ENCODE measurements around the gene TEKT2.

TEKT2 gene

DNA sequence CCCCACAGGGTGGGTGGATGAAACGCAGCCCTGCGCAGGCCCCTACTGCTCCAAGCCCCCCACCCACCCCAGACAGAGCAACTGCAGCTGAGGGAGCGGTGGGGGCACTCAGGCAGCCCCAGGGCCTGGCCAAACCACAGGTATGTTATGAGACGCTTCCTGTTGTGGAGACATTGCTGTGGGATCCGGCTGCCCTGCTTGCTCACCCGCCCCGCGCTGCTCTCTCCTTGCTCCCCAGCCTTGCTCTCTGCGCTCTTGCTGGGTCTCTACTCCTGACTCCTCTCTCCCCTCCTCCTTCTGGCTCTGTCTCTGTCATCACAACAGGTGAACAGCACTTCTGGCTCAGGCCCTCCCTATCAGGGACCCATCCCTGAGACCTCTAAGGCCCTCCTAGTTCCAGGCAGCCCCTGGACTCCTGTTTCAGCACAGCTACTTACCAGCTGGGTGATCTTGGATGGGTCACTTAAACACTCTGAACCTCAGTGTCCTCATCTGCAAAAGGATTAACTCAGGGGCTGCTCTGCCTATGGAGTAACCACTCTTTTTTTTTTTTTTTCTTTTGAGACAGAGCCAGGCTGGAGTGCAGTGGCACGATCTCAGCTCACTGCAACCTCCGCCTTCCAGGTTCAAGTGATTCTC, 25.3 kb downstream of the TEKT2 start:
- no peak for DNase-seq

DNA sequence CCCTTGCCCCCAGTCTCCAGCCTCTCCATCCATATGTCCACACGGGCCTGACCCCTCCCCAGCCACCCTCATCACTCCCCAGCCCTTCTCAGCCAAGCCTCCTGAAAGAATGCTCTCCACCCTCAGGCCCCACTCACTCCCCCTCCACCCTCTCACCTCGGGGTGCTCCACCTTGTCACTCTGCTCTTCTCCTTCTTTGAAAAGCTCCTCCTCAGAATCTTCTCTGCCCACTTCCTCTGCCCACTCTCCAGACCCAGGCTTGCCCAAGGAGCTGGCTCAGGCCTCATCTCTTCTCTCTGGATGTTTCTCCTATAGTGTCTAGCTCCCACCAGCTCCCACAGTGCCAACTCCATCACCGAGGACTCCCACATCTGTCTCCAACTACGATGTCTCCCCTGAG, 27.3 kb downstream of the TEKT2 start:
- DNase-seq: no peak

DNA sequence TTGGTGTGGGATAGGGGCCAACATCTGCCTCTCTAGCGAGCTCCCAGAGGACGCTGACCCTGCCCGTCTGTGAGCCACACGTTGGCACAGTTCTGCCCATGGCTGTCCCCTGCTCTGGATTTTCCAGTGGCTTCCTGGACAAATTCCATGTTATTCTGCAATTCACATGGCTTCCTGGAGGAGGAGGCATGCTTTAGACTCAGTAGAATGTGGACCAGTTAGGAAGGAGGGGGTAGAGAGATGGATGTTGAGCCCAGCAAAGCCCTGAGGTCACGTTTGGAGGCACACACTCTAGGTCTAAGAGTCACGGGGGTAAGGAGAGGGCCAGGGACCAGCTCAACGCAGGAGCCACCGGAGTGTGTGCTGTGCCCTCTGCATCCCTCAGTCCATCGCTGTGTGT, 28.9 kb downstream of the TEKT2 start:
- no peak for DNase-seq

DNA sequence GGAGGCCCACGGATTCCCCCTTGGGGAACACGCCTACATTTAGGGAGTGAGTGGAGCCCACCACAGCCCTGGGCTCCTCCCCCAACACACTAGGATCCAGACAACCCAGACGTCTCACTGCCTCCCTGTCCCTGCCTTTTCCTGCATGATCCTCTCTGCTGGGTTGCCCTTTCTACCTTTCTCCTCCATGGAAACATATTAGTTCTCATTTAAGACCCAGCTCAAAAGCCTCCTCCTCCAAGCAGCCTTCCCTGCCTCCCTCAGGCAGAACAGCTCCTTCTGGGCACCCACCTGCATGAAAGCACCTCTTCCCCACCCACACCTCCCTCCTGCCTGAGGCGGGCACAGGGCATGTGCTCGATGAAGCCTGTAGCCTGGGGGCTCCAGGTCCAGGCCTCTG, 30.5 kb downstream of the TEKT2 start:
- DNase-seq: no peak

DNA sequence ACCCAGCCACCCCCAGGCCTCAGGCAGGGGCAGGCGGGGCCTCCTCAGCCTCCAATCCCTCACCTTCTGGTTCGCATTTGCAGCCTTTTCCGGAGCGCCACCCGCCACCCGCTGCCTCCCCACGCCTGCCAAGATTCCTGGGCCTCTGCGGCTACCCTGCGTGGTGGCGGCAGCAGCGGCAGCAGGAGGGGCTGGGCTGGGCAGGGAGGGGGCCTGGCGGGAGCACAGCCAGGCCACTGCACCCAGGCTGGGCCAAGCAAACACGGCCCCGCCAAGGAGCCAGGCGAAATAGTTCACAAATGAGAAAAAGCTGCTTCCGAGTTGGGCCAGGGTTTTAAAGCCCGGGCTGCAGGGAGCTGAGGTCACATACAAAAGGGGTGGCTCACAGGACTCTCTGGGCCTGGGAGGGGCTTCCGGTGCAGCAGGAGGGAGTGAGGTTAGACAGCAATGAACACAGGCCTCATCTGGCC, 31.3 kb downstream of the TEKT2 start:
- DNase-seq: peak; percentile 64

DNA sequence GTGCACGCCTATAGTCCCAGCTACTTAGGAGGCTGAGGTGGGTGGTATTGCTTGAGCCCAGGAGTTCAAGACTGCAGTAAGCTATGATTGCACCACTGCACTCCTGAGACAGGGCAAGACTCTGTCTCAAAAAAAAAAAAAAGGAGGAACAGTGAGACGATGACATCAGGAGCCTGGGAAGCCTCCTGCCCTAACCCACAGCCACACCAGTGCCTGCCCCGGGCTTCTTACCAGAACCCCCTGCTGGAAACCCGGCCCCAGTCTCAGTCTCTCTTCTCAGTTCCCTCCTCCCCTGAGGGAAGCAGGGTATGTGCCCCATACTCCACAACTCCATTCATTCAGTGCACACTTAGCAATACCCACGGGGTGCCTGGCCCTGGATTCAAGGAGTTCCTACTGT, 32.0 kb downstream of the TEKT2 start:
- DNase-seq: no peak

DNA sequence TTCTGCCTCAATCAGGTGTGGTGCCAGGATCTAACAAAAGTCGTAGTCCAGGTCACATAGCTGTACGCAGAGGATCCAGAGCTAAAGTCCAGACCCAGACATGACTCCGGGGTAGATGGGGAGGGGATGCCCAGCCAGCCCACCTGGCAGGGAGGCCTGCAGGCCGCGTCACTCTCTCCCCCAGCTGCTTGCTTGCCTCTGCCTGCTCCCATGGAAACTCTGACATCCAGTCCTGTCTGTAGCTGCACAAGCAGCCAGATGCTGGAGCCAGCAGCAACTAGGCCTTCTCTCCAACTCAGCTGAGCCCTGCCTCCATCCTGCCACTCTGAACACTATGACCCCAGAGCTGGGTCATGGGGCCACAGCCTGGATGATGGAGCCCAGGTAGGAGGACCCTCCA, 33.0 kb downstream of the TEKT2 start:
- DNase-seq: no peak

DNA sequence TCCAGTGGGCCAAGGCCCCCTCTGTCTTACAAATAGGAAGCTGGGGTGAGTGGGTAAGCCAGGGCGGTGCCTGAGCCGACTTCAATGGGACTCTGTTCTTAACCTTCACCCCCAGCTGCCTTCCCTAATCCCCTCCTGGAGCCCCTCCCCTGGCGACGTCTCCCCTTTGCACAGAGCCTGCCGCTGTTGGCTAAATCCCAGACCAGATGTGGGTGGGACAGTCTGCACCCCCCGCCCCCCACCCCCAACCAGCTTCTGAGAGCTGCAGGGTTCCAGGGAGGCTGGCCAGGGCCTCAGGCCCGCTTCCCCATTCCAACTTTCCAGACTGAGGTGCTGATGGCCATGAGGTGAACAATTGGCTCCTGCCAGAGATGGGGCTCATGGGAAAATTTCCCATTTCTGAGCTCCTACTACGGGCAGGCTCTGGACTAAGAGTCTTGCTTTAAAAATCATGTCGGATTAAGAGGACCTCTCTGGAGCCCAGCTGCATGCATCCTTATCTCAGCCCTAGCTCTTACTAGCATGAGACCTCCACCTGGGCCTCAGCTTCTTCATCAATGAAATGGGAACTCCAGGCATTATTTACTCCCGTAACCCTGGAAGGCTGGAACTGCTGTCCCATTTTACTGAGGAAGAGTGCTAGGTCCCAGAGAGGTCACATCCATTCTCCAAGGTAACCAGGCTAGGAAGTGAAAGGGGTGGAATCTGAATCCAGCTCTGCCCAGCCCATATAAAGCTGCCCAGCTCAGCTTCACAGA, 34.7 kb downstream of the TEKT2 start:
- DNase-seq: no peak

DNA sequence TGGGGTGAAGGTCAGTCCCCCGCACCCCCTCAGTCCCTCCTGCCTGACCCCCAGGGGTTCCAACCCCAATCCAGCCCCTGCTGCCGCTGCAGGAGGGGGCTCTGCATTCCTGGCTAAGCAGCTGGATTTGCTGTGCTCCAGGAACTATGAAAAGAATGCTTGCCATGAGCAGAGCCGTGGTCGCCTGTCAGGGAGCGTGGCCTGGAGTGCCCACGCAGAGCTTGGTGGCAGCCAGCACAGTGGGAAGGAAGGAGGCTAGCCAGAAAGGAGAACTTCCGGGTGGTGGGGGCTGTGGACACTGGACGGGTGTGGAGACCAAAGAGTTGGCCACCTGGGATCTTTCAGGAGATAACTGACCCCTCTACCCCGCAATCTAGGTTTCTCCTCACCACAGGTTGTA, 35.6 kb downstream of the TEKT2 start:
- no peak for DNase-seq

DNA sequence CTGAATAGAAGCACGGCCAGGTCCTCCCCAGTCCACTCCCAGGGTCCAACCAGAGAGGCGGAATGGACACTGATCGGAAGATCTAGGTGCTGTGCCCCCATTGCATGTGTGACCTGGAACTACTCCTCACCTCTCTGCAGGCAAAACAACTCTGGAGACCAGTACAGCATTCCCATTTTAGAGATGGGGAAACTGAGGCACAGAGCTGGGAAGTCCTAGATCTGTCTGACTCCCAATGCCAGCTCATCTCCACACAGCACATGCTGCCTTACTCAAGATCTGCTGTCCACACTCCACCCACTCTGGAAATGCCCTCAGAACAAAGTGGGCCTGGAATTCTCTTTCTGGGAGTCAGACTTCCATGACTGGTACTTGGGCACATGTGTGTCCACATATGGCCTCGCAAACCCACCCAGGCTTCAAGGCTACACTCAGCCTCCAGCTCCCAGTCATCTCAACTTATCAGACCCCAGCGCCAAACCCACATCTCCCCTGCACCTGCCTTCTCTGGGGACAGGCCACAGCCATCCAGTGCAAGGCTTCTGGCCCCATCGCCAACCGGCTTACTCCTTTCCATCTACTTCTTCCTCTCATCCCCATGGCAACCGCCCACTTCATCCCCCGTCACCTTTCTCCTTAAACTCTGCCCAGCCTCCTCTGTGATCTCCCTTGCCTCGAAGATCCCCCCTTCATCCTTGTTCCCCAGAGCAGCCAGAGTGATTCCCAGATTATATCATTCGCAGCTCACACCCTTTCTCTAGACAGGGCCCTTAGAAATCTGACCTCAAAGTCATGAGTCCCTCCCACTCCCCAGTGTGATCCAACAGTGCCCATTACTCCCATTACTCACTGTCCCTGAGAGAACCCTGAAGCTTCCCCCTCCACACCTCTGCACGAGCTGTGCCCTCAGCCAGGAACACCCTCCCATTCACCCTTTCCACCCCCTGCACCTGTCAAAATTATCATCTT, 38.5 kb downstream of the TEKT2 start:
- DNase-seq: no peak

DNA sequence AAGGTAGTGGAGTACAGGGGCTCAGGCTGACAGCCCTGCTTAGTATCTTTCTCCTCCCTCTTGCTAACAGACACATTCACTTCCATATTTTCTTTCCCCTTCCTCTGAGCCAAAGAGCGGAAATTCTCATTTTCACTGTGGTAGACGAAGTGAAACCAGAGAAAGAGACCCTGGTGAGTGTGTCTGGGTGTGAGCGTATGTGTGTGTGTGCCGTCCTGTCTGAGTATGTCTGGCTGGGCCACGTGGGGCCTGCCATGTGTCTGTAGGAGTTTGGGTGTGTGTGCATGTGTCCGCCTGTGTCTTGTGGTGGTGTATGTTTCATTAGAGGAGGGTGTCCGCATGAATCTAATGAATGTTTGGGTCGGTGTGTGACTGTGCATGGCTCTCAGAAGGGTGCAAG, 39.5 kb downstream of the TEKT2 start:
- DNase-seq: no peak

DNA sequence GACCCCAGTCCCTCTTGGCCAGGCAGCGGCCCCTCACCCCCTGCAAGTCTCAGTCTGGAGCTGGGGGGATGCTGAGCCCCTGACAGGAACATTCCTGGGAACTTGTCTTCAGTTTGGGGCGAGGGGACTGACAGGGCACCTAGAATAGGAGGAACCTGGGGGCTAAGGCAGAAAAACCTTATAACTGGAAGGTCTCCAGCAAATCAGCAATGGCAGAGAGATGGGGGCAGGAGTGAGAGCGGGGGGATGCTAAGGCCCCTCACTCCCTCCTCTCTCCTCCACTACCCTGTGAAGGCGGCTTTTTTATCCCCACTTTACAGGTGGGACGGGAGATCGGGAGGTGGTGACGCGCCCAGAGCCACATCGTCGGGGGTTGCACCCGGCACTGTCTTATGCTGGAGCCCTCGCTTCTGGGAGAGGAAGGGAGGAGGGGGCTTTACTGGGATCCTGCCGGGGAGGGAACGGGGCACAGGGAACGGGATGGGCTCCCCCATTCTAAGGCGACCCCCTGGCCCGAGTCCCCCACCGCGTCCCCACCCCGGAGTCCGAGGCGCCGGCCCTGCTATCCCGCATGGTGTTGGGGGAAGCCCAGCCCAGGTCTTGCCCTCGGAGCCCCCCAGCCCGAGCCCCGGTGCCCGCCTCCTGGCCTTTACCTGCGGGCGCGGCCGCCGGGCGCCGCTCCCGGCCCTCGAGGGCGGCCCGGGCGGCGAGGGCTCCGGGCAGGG, 40.7 kb downstream of the TEKT2 start:
- DNase-seq: no peak

DNA sequence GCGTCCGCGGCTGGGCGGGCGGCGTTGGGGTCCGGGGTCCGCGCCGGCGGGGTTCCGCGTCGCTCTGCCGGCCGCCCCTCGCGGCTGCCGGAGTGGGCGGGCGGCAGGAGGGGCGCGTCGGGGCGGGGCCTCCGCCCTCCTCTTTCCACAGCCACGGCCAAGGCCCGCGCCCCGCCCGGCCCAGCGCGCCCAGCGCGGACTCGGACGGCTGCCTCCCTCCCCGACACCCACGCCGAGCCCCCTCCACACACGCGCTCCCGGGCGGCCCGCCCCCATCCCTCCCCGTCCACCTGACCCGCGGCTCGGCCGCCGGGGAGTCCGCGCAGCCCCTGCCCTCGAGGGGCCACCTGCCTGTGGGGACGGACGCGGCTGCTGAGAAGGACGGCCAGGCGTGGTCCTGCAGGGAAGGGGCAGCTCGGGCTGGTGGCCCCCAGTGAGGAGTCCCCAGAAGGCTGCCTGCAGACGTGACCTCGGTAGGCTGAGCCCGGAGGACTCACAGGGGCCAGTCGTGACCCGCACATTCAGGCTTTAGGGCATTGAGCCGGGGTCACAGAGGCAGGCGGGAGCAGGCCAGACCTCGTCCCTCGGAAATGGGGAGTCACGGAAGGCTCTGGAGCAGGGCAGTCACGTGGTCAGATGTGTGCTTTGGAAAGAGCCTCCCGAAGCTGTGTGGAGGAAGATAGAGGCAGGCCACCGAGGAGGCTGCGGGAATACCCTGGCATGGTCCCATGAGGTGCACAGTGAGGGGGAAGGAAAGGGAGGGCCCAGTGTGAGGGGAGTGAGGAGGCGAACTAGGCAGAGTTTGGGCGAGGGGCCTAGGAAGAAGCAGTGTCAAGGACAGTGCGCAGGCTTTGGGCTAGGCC, 41.5 kb downstream of the TEKT2 start, which contains the start of gene COL8A2:
Gene COL8A2 (minus strand): TSS at position 94 of the 863 bp plus-strand sequence. CDS start 24,980 bp downstream, outside the sequence.
- peak; percentile 10 for DNase-seq

DNA sequence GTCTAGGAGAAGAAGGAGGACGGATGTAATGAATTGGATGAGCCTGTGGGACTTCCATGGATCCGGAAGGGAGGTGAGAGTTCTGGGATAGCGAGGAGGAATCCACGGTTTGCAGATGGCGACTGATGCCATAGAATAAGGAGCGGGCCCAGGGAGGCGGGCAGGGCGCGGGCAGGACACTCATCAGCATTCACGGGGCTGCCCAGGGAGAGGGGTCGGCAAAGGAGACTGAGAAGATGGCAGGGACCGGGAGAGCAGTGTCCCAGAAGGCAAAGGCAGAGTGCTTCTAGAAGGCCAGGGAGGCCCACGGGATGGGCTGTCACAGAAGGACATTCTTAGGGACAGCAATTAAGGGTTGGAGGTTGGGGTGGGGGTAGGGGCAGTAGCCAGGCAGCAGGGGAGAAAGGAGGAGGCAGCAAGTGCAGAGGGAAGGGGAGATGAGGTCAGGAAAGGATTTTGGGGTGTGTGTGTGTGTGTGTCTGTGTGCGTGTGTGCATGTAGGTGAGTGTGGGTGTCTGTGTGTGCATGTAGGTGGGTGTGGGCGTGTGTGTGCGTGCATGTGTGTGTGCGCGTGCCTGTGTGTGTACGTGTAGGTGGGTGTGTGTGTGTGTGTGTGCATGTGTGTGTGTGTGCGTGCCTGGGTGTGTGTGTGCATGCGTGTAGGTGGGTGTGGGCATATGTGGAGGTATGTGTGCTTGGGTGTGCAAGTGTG, 42.3 kb downstream of the TEKT2 start:
- DNase-seq: no peak

DNA sequence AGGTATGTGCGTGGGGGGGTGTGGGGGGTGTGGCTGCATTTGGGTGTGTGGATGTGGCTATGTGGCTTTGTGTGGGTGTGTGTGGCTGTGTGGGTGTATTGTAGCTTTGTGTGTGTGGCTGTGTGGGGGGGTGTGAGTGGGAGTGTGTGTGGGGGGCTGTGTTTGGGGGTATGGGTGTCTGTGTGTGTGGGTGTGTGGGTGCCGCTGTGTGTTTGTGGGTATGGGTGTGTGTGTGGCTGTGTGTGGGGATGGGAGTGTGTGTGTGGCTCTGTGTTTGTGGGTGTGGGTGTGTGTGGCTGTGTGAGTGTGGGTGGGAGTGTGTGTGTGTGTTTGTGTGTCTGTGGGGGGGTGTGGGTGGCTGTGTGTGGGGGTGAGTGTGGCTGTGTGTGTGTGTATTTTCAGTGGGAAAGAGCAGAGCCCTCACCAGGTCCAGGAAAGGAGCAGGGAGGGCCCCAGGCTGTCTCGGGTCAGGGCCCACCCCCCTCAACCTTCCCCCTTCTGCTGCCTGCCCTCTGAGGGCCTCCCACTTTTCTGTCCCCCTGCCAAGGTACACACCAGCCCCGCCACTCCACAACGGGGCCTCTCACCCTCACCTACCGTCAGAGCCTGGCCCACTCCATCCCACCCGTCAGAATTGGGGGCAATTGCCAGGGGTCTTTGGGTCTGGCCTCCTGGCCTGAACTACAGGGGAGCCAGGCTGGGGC, 43.1 kb downstream of the TEKT2 start:
- no peak for DNase-seq

DNA sequence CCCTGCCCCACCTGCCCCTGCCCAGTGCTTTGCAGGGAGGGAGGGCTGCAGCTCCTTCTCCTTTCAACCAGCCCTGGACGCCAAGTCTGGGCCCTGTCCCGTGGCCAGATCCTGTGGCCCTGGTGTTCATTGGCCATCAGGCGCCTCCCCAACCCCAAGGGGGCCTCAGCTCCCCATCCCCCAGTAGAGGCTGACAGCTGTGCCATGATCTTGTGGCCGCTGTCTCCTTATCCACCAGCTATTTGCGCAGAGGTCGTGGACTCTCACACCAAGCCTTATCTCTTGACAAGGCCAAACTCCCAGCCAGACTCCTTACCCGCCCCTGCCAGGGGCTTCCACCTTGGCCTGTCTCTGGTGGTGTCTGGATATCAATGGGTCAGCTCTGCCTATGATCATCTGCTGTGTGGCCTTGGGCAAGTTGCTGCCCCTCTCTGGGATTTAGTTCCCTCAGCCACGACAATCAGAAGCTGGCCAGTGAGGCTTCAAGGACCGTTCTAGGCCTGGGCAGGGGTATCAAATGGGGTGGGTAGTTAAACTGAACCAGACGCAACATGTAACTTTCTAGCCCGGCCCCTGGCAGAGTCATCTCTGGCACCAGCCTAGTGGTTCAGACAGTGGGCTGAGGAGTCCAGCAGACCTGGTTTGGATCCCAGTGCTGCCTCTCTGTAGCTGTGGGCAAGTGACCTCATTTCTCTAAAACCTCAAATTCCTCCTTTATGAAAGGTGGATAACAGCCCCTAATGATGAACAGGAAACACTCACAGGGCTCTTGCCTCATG, 44.4 kb downstream of the TEKT2 start:
- no peak for DNase-seq

DNA sequence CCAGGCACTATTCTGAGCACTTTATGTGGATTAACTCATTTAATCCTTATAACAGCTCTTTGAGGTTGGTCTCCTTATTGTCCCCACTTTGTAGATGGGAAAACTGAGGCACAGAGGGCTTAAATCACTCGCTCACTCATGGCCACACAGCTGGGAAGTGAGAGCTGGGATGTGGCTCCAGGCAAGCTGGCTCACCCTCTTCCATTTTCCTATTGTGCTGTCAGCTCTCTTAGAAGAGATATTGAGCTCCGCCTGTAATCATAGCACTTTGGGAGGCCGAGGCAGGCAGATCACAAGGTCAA, 45.0 kb downstream of the TEKT2 start:
- DNase-seq: no peak

DNA sequence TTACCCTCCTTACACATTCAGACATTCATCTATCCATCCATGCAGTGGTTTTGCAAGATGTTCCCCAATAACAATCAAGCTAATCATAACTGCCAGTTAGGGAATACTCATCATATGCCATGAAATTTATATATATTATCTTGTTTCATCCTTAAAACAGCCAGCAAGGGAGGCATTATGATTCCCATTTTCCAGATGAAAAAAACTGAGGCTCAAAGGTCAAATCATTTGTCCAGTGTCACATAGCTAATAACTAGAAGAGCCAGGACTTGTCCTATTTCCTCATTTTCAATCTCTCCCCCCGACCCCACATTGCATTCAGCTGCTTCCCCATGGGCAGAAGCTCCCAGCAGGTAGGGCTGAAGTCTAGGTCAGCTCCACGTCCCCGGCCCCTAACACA, 48.1 kb downstream of the TEKT2 start:
- DNase-seq: no peak

DNA sequence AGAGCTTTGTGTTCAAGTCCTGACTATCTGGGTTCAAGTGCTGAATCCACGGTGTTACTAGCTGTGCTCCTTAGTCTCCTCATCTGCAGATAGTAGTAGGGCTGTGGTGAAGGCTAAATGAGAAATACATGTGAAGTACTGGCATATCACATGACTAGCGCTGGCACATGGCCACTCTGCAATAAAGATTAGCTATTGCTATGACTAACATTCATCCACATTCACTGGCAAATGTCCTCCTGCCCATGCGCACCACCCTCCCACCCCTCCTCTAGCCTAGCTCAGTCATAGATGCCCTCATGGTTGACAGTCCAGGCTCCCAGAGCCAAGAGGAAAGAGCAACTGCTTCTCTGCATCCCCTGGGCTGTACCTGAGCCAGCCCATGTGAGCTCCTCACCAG, 49.6 kb downstream of the TEKT2 start:
- DNase-seq: peak; percentile 7

DNA sequence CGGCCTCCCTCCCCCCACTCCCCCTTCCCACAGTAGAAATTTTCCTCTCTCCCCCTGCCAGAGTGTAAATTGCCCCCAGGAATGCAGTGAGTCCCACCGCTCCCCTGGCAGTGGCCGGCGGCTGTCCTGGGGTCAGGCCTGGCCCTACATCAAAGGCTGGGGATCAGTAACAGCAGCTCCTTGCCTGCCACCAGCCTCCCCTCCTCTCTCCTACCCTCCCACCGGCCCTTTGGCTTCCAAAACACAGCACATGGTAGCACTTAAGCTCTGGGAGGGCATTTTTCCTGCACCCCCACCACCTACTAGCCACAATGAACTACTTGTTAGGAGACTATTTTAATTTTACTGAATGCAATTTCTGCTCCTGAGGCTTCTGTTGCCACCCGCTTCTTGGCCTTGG, 50.1 kb downstream of the TEKT2 start:
- no peak for DNase-seq
